ENCODE data around the gene MTERF2. TPM values are rescaled to one million over a fixed set of nuclear protein-coding genes. Genes with fewer than 3 reads are reported as not detected.

Gene MTERF2
- total and polyA plus RNA-seq, 2 of the 13 experiments (the other 11 are each of a cell fraction or from before 2014, with no cell fraction given), result 8.0 to 11.6 TPM

DNA sequence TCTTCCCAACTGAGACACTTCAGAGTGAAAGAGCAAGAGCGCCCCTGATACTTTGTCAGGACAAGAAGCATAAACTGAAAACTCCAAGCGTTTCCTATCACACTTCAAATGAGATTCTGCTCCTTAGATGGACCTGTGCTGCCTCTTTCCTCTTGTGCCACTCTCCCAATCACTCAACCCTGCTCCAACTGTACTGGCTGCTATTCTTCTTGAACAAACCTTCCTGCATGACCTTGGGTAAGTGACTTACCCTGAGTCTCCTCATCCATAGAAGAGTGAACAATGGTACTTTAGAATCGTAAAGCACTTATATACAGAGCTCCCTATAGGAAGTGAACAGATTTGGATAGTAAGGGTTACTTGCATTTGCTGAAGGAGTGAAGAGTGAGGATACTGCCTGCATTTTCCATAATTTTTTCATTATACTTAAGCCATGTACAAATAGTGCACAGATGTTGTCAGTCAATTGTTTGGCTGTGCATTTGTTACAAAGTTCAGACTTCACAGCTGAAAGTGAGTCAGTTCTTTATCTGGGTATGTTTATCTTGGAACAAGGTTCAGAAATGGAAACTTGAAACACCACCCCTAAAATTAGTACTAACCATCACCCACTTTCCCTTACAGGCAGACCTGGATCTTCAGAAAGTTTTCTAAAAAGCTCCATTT lies 10.8 kb downstream of the MTERF2 start (continued):
- TF ChIP-seq ZNF646 (CRISPR knock-in tag; IDR thresholded peaks at IDR 0.05), result no peak
- TF ChIP-seq ZNF510 (CRISPR knock-in tag; IDR thresholded peaks at IDR 0.05; ENCODE audit: low read depth), result no peak
- TF ChIP-seq, protein P1, sequence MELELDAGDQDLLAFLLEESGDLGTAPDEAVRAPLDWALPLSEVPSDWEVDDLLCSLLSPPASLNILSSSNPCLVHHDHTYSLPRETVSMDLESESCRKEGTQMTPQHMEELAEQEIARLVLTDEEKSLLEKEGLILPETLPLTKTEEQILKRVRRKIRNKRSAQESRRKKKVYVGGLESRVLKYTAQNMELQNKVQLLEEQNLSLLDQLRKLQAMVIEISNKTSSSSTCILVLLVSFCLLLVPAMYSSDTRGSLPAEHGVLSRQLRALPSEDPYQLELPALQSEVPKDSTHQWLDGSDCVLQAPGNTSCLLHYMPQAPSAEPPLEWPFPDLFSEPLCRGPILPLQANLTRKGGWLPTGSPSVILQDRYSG (CRISPR knock-in tag; IDR thresholded peaks at IDR 0.05), result no peak
- TF ChIP-seq ZNF704 (CRISPR knock-in tag; IDR thresholded peaks at IDR 0.05; ENCODE audit: borderline replicate concordance), result no peak
- TF ChIP-seq YY1 (IDR thresholded peaks at IDR 0.05; ENCODE audit: insufficient read depth, insufficient replicate concordance, low read depth, low read length), result no peak
- no peak for TF ChIP-seq NR1H2 (CRISPR knock-in tag; IDR thresholded peaks at IDR 0.05; ENCODE audit: borderline replicate concordance, low read depth)
- TF ChIP-seq CENPBD1 (CRISPR knock-in tag; IDR thresholded peaks at IDR 0.05; ENCODE audit: borderline replicate concordance, low read depth), result no peak
- no peak for TF ChIP-seq MZF1 (CRISPR knock-in tag; IDR thresholded peaks at IDR 0.05; ENCODE audit: borderline replicate concordance)
- no peak for TF ChIP-seq RERE (CRISPR knock-in tag; IDR thresholded peaks at IDR 0.05; ENCODE audit: low read depth)
- TF ChIP-seq, protein P2, sequence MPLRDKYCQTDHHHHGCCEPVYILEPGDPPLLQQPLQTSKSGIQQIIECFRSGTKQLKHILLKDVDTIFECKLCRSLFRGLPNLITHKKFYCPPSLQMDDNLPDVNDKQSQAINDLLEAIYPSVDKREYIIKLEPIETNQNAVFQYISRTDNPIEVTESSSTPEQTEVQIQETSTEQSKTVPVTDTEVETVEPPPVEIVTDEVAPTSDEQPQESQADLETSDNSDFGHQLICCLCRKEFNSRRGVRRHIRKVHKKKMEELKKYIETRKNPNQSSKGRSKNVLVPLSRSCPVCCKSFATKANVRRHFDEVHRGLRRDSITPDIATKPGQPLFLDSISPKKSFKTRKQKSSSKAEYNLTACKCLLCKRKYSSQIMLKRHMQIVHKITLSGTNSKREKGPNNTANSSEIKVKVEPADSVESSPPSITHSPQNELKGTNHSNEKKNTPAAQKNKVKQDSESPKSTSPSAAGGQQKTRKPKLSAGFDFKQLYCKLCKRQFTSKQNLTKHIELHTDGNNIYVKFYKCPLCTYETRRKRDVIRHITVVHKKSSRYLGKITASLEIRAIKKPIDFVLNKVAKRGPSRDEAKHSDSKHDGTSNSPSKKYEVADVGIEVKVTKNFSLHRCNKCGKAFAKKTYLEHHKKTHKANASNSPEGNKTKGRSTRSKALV (CRISPR knock-in tag; IDR thresholded peaks at IDR 0.05), result no peak
- peak; percentile 52; the same call in 1 of the 2 replicates for TF ChIP-seq RCOR2 (CRISPR knock-in tag; IDR thresholded peaks at IDR 0.05)
